HCT116 (cell line): ENCODE data around the gene TICRR. TPM values are rescaled to one million over a fixed set of nuclear protein-coding genes. Genes with fewer than 3 reads are reported as not detected.

Source experiments
- ATAC-seq: fragments of 200-7000 bp; cut with Tn5 transposase; 2 replicates; pipeline ENCODE4 v1.9.1; 2020; ENCODE audit warnings: mild to moderate bottlenecking, moderate library complexity
- BruUV-seq: library from RNA; stranded (reverse); fragments of 400-500 nt; replicated peaks from 2 replicates; lab custom pipeline; 2021; lab: Mats Ljungman, UMichigan
- CTCF ChIA-PET: fragments of 300-600 bp; sonication (Branson Sonifier 250); formaldehyde crosslinking; loops from one replicate; lab custom pipeline; 2021; ENCODE audit warnings: antibody characterized with exemption; lab: Charles Lee
- POLR2A ChIA-PET: fragments of 300-600, 350-600 bp; sonication (Branson Sonifier 250); formaldehyde crosslinking; loops from one replicate; lab custom pipeline; 2021; ENCODE audit warnings: antibody characterized with exemption; lab: Charles Lee
- RAD21 ChIA-PET, 2 experiments: fragments of 300-600 bp; sonication (Branson Sonifier 250); formaldehyde crosslinking; loops; one replicate each; lab custom pipeline; 2023; ENCODE audit warnings: low total read pairs in 2 of 2; ENCODE audit not compliant: uncharacterized antibody in 2 of 2, unreplicated experiment in 2 of 2, low non-redundant PET in 1 of 2; lab: Charles Lee
- DNase-seq: peaks from one replicate; pipeline ENCODE4 v3.0.0-alpha.2; 2010; ENCODE audit warnings: low read depth, low spot score
- H2AFZ ChIP-seq: fragments of 200-600 bp; shearing (Covaris generic), sonication (generic); 2 replicates; pipeline ENCODE4 v1.6.1; 2017; ENCODE audit warnings: low read depth, mixed run types, mixed read lengths, antibody characterized with exemption, low read length; ENCODE audit not compliant: poor library complexity, severe bottlenecking
- H3K27ac ChIP-seq: 2 replicates; pipeline ENCODE4 v1.5.1; 2012; ENCODE audit warnings: low read depth, low read length
- H3K27me3 ChIP-seq: fragments of 200-600 bp; sonication (generic); 2 replicates; pipeline ENCODE4 v1.6.1; 2016; ENCODE audit warnings: mixed run types, low read length, mixed read lengths; ENCODE audit not compliant: insufficient read depth
- H3K36me3 ChIP-seq, 2 experiments: fragments of 200-500 bp in 1 of 2; fragments of 200-600 bp in 1 of 2; sonication (Bioruptor generic) in 1 of 2; sonication (generic) in 1 of 2; 2 replicates each; pipeline versions ENCODE4 v1.5.1 to v1.6.1; 2014 to 2016; ENCODE audit warnings: low read length in 2 of 2, inconsistent platforms in 1 of 2, mixed read lengths in 1 of 2, mixed run types in 1 of 2; ENCODE audit not compliant: insufficient read depth in 2 of 2, control insufficient read depth in 1 of 2
- H3K4me1 ChIP-seq, 2 experiments: fragments of 200-600 bp in 1 of 2; sonication (generic) in 1 of 2; 2 replicates each; pipeline versions ENCODE4 v1.5.1 to v1.6.1; 2012 to 2017; ENCODE audit warnings: low read length in 2 of 2, inconsistent platforms in 1 of 2, mild to moderate bottlenecking in 1 of 2, mixed read lengths in 1 of 2, mixed run types in 1 of 2, moderate library complexity in 1 of 2; ENCODE audit not compliant: insufficient read depth in 2 of 2, control insufficient read depth in 1 of 2
- H3K4me2 ChIP-seq: fragments of 200-600 bp; sonication (generic); 2 replicates; pipeline ENCODE4 v1.6.1; 2017; ENCODE audit warnings: mixed run types, low read length, mixed read lengths
- H3K4me3 ChIP-seq, 2 experiments: fragments of 200-600 bp in 1 of 2; sonication (generic) in 1 of 2; replicated peaks in 1 of 2; 2 replicates each; pipeline ENCODE4 v1.5.1; 2011 to 2016; ENCODE audit warnings: low read length in 2 of 2, control low read depth in 1 of 2, low read depth in 1 of 2, mild to moderate bottlenecking in 1 of 2, mixed read lengths in 1 of 2, mixed run types in 1 of 2
- H3K79me2 ChIP-seq: fragments of 200-600 bp; sonication (generic); 2 replicates; pipeline ENCODE4 v1.6.1; 2017; ENCODE audit warnings: mild to moderate bottlenecking, mixed run types, low read length, moderate library complexity, mixed read lengths; ENCODE audit not compliant: insufficient read depth
- H3K9ac ChIP-seq: fragments of 200-600 bp; sonication (generic); 2 replicates; pipeline ENCODE4 v1.6.1; 2016; ENCODE audit warnings: low read length, mixed read lengths
- H3K9me2 ChIP-seq: fragments of 200-600 bp; sonication (generic), shearing (Covaris generic); 2 replicates; pipeline ENCODE4 v1.6.1; 2017; ENCODE audit warnings: mixed run types, mild to moderate bottlenecking, moderate library complexity; ENCODE audit not compliant: insufficient read depth
- H3K9me3 ChIP-seq, 2 experiments: fragments of 200-500 bp in 1 of 2; fragments of 200-600 bp in 1 of 2; sonication (Bioruptor generic) in 1 of 2; sonication (generic) in 1 of 2; 2 replicates each; pipeline ENCODE4 v1.6.1; 2014 to 2017; ENCODE audit warnings: low read length in 2 of 2, mixed read lengths in 2 of 2, inconsistent platforms in 1 of 2, low read depth in 1 of 2, mild to moderate bottlenecking in 1 of 2, mixed run types in 1 of 2, moderate library complexity in 1 of 2; ENCODE audit not compliant: control insufficient read depth in 1 of 2, insufficient read depth in 1 of 2
- H4K20me1 ChIP-seq: fragments of 200-600 bp; sonication (generic), shearing (Covaris generic); 2 replicates; pipeline ENCODE4 v1.6.1; 2017; ENCODE audit warnings: mixed run types, mild to moderate bottlenecking, moderate library complexity; ENCODE audit not compliant: insufficient read depth
- CBX3 ChIP-seq: IDR thresholded peaks from 2 replicates; pipeline ENCODE4 v1.6.1; 2012; ENCODE audit warnings: low read depth
- ELF1 ChIP-seq: IDR thresholded peaks from 2 replicates; pipeline ENCODE4 v1.6.1; 2012; ENCODE audit warnings: low read depth, borderline replicate concordance
- EZH2 ChIP-seq: fragments of 200-600 bp; sonication (generic); IDR thresholded peaks from 2 replicates; pipeline ENCODE4 v1.6.1; 2017; ENCODE audit warnings: antibody characterized with exemption, mixed run types
- FOSL1 ChIP-seq: IDR thresholded peaks from 2 replicates; pipeline ENCODE4 v1.6.1; 2012; ENCODE audit warnings: low read depth
- JUND ChIP-seq: IDR thresholded peaks from 2 replicates; pipeline ENCODE4 v1.6.1; 2012
- POLR2A ChIP-seq: IDR thresholded peaks from 2 replicates; pipeline ENCODE4 v1.7.0; 2011; ENCODE audit warnings: borderline replicate concordance; ENCODE audit not compliant: insufficient read depth, insufficient read length; ENCODE audit errors: extremely low read depth
- POLR2AphosphoS5 ChIP-seq: IDR thresholded peaks from 2 replicates; pipeline ENCODE4 v1.6.1; 2011; ENCODE audit warnings: mild to moderate bottlenecking, low read depth, low read length, moderate library complexity
- RAD21 ChIP-seq: IDR thresholded peaks from 2 replicates; pipeline ENCODE4 v1.6.1; 2012; ENCODE audit warnings: low read depth, mild to moderate bottlenecking
- REST ChIP-seq: IDR thresholded peaks from 2 replicates; pipeline ENCODE4 v1.6.1; 2012; ENCODE audit warnings: low read depth
- SIN3A ChIP-seq: IDR thresholded peaks from 2 replicates; pipeline ENCODE4 v1.6.1; 2012; ENCODE audit warnings: low read depth
- SP1 ChIP-seq: IDR thresholded peaks from 2 replicates; pipeline ENCODE4 v1.6.1; 2012; ENCODE audit warnings: low read depth
- TCF7L2 ChIP-seq: IDR thresholded peaks from 2 replicates; pipeline ENCODE4 v1.7.0; 2011; ENCODE audit warnings: borderline replicate concordance, inconsistent platforms; ENCODE audit not compliant: insufficient read depth, insufficient read length; ENCODE audit errors: extremely low read depth
- YY1 ChIP-seq: IDR thresholded peaks from 2 replicates; pipeline ENCODE4 v1.6.1; 2011; ENCODE audit warnings: low read length, low read depth, moderate library complexity, mild to moderate bottlenecking; ENCODE audit not compliant: insufficient replicate concordance; ENCODE audit errors: extremely low read depth
- ZBTB33 ChIP-seq: IDR thresholded peaks from 2 replicates; pipeline ENCODE4 v1.6.1; 2011; ENCODE audit warnings: mild to moderate bottlenecking, low read length, moderate library complexity; ENCODE audit not compliant: insufficient replicate concordance; ENCODE audit errors: extremely low read depth
- ZFX ChIP-seq: fragments of 450-650 bp; IDR thresholded peaks from 2 replicates; pipeline ENCODE4 v1.6.1; 2017
- ZNF274 ChIP-seq: fragments of 200-500 bp; sonication (Bioruptor generic); IDR thresholded peaks from 2 replicates; pipeline ENCODE4 v1.6.1; 2014; ENCODE audit warnings: mild to moderate bottlenecking, low read depth, low read length, inconsistent platforms
- intact Hi-C: fragments of 100-400 bp; cut with micrococcal nuclease; formaldehyde crosslinking; loops from 2 replicates; pipeline ENCODE4 v1.10.0; 2022
- total RNA-seq: library from RNA; stranded (reverse); gene quantifications from one replicate; pipeline ENCODE4 v1.2.1, GENCODE V29; 2021; ENCODE audit not compliant: unreplicated experiment

Gene TICRR
- total RNA-seq, 1 experiment from 2014 or later: 24.8 TPM

GRCh38 chr15:89666858-89667705, 91.8 kb downstream of the TICRR start:
- Histone ChIP-seq H3K27ac (no peak overlapping the region), H2AFZ (no peak overlapping the region), H3K4me2 (no peak overlapping the region), H3K9ac (no peak overlapping the region), H3K36me3 (no peaks in the 10 kb centered on the region), H3K9me3 (no peaks in the 10 kb centered on the region), H3K79me2 (no peaks in the 10 kb centered on the region), H3K4me3 (no peak overlapping the region), H4K20me1 (no peaks in the 10 kb centered on the region), H3K27me3 (no peaks in the 10 kb centered on the region), H3K4me1 (peaks cover 0 to 5% of the 10 kb centered on the region in 2 experiments; a peak in 1 of 4 replicates), H3K9me2 (no peaks in the 10 kb centered on the region)
- CTCF ChIA-PET: no interaction called here
- intact Hi-C loops: no loop called here
- POLR2A ChIA-PET: no interaction called here
- no TSS peak for BruUV-seq
- no peak for DNase-seq
- no peak for TF ChIP-seq ZFX
- TF ChIP-seq ZNF274: no peak
- TF ChIP-seq TCF7L2: no peak
- TF ChIP-seq JUND: no peak
- no peak for TF ChIP-seq FOSL1
- RAD21 ChIA-PET: no interaction called here
- ATAC-seq: no peak

- TF ChIP-seq CBX3: no peak
- TF ChIP-seq POLR2AphosphoS5: no peak
- TF ChIP-seq REST: no peak
- TF ChIP-seq TCF7L2: no peak
- TF ChIP-seq FOSL1: no peak
- TF ChIP-seq ZNF274: no peak
- TF ChIP-seq SIN3A: no peak
- TF ChIP-seq EZH2: no peak
- TF ChIP-seq RAD21: no peak
- TF ChIP-seq ELF1: no peak
- TF ChIP-seq SP1: no peak
- no peak for TF ChIP-seq ZBTB33
- no peak for TF ChIP-seq YY1
- no peak for TF ChIP-seq POLR2A
- POLR2A ChIA-PET: no interaction called here
- Histone ChIP-seq H3K36me3 (no peaks in the 10 kb centered on the region), H3K9ac (no peak overlapping the region), H3K4me1 (peaks cover 0 to 5% of the 10 kb centered on the region in 2 experiments; a peak in 1 of 4 replicates), H3K4me2 (no peak overlapping the region), H3K27me3 (no peaks in the 10 kb centered on the region), H3K9me3 (no peaks in the 10 kb centered on the region), H3K4me3 (no peak overlapping the region), H3K9me2 (no peaks in the 10 kb centered on the region), H3K27ac (no peak overlapping the region), H3K79me2 (no peaks in the 10 kb centered on the region), H4K20me1 (no peaks in the 10 kb centered on the region), H2AFZ (no peak overlapping the region)
- intact Hi-C loops: no loop called here
- no peak for DNase-seq
- ATAC-seq: no peak
- RAD21 ChIA-PET: no interaction called here
- no TSS peak for BruUV-seq
- CTCF ChIA-PET: no interaction called here
Measured at GRCh38 chr15:89667706-89667960, 92.4 kb downstream of the TICRR start.
